NCI-H82 treated with DMSO at 0.1 percent for 48 hours (cell line): ENCODE data around the gene LEO1.

Source experiments
- DNase-seq: peaks from one replicate; lab custom pipeline; 2025; ENCODE audit not compliant: unreplicated experiment; lab: John Stamatoyannopoulos, UW

Gene LEO1

DNA sequence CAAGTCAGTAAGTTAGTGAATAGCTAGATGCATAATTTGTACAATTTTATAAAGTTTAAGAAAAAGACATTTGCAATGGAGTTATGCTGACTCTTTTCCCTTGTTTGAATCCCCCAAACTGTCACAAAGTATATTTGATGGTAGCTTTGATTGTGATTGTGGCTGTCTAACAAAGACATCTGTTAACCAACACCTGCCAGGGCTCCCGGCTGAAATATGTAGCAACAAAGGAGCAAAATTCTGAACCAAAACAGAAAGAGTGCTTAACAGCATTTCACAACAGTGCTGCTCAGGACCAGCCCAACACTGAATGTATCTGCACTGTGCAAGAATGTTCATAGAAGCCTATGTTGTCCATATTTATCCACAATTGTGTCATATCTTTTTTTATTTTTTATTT is 39.4 kb downstream of the LEO1 start:
- DNase-seq, result no peak

- no peak for DNase-seq
These were observed 39.9 kb downstream of the LEO1 start for GRCh38 chr15:51931638-51932037.

- no peak for DNase-seq
These were observed 40.6 kb downstream of the LEO1 start for GRCh38 chr15:51931016-51931415.

DNA sequence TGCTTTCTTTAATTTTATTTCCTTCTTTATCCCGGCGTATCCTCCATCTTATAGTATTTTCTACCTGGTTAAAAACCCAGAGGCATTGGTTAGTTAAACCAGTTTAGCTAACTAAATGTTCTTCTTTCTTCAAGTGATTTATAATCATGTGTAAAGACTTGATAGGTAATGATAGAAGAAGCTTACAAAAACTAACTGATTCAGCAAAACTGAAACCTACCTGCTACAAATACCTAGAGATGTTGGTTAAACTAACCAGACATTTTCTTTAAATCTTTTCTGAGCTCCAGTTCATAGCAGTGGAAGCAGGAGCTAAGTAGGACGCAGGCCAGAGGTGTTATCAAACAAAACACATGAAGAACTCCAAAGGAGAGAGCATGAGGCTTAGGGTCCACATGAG is 44.8 kb downstream of the LEO1 start:
- no peak for DNase-seq

- no peak for DNase-seq
These were observed 47.2 kb downstream of the LEO1 start for GRCh38 chr15:51924156-51925068.

DNA sequence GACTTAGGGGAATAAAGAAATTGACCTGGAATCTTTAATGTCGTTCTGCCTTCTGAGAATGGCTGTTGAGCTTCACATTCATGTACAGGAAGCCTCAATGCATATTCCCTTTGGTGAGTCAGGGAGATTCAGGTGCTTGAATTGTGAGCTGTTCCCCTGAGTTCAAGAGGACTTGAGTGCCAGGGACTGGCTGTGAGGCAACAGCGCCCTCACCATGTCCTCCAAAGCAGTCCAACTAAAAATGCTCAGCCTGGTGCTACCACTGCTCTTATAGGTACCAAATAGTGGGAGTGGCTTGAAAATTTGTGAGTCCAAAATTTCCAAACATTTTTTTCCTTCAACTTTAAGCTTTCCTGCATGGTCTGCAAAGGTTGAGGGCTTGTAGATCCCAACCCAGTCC is 54.1 kb downstream of the LEO1 start:
- DNase-seq, result no peak

DNA sequence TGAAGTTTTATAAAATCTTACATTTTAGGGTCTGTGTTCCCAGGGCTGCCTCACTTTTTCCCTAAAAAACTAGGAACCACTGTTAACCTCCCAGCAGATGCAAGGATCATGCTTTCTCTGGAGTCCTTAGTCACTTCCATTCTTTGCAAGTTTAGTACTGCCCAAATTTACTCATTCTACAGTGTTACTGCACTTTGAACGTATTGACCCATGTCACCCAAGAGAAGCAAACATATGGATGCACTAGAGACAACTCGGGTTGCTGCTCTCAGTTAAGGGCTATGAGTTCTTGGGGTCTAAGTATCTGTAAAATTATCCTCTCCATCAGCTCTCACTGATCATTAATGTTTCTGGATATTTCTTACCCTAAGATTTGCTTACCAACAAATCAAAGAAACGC is 59.0 kb downstream of the LEO1 start:
- no peak for DNase-seq

DNA sequence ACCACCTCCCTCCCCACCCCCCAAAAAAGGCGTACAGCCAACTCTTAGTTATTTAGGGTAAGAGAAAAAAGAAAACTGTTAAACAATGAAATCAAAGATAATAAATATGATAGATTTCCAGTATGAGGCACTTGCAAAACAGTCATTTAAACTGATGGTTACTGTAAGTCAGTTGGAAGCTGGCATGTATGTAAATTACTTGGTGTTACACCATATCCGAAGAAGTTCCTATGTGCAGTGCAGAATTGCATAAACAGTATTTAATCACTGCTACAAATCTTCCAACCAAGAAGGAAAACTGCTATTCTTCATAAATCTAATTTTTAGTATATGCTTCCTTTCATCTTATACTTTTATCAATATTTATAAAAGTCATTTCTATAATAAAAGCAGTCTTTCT is 62.0 kb downstream of the LEO1 start:
- no peak for DNase-seq

GRCh38 chr15:51908316-51908715 is 63.3 kb downstream of the LEO1 start:
- no peak for DNase-seq

DNA sequence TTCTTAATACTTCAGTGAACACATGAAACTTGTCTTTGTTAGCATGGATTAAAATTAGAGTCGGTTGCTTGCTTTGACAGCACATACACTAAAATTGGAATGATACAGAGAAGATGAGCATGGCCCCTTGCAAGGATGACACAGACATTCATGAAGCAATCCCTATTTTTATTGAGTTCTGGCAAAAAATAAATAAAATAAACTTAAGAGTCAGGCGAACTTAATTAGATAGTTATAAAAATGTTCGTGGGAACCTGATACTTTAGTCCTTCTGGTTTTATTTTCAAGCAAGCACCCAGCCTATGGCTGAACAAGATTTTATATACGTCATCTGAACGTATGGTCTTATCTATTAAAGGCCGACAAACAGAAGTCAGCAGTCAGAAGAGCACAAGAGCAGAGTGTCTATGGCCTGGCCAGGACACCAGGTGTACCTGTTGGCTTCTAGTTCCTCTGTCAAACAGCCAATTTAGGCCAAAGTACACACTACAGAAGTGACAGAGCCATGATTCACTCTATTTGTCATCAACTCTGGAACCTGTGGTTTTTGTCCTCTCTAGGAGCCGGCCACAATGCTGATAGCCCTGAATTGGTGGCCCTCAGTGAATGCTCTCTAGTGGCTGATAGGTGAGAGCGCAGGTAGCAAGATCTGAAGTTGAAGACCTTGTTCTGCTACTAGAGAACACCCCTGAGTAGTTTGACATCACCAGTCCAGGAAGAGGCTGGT is 64.3 kb downstream of the LEO1 start:
- no peak for DNase-seq

GRCh38 chr15:51904931-51905330 is 66.6 kb downstream of the LEO1 start:
- DNase-seq, result no peak

DNA sequence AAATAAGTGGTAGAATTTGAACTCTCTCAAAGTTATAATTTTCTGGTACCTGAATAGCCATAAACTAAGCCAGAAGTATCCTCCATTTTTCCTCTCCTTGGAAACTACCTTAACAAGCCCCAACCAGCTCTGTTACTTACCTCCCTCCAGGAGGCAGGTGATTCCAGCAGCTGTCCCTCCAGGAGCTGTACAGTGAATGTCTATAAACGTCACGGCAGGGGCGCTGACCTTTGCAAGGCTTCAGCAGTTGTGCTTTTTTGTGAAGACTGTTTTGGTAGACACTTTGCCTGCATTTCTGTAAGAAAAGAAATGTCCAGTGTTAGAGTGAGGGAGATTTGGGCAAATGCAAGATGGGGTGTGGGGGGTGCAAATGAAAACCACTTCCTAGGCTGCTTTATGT is 67.2 kb downstream of the LEO1 start:
- no peak for DNase-seq

DNA sequence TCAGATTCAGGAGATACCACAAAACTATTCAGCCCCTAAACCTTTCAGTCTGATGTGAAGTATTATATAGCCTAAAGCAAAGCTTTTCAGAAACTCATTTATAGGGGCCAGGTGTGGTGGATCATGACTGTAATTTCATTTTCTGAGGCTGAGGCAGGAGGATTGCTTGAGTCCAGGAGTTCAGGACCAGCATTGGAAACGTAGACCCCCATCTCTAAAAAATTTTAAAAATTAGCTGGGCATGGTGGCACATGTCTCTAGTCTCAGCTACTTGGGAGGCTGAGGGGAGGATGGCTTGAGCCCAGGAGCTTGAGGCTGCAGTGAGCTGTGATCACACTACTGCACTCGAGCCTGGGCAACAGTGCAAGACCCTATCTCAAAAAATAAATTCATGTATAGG is 82.1 kb downstream of the LEO1 start:
- no peak for DNase-seq

DNA sequence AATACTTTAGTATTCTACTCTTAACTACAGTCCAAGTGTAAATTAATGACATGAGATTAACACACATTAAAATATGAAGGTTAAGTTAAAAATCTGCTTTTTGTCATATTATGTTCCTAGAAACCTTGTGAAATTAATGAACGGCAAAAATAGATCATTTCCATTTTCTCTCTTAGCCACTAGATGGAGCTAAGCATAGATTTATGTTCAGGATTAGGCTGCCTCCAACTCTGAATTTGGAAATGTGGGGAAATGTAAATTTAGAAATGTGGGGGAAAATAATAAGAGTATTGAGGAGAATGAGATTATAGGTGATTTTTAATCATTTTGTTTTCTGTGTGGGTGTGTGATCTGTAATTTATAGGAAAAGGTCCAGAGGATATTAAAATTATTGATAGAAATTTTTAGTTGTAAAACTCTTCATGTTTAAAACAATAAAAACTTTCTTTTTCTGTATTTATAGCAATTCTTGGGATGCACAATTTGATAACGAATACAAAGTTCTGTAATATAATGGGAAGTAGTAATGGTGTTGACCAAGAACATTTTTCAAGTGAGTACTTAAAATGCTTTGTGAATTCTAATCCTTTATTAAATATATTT is 82.9 kb downstream of the LEO1 start:
- no peak for DNase-seq
